K562 (cell line): ENCODE measurements around the gene SLC22A23. TPM values are rescaled to one million over a fixed set of nuclear protein-coding genes. Genes with fewer than 3 reads are reported as not detected.
A peak's percentile ranks its signal among the peaks of the same experiment; 100 is the strongest.

Experiments
- ATAC-seq: fragments of 200-7000 bp; cut with Tn5 transposase; 3 replicates; pipeline ENCODE4 v1.9.1; 2020; ENCODE audit warnings: moderate library complexity
- BruUV-seq: library from RNA; stranded (reverse); fragments of 400-500 nt; replicated peaks from 2 replicates; lab custom pipeline; 2021; lab: Mats Ljungman, UMichigan
- CTCF ChIA-PET: fragments of 300-600 bp; formaldehyde crosslinking; extraction: SDS; loops from one replicate; lab custom pipeline; 2021; ENCODE audit warnings: low intra/inter-chr PET ratio; lab: Yijun Ruan, JAX
- POLR2A ChIA-PET: fragments of 300-600, 350-650 bp; sonication (Branson Sonifier 250); formaldehyde crosslinking; extraction: SDS; loops from one replicate; lab custom pipeline; 2021; ENCODE audit warnings: antibody characterized with exemption, inconsistent platforms; lab: Yijun Ruan, JAX
- DNase-seq, 4 experiments: peaks; one replicate each; pipeline versions ENCODE4 v3.0.0 to v3.0.0-alpha.2; 2011 to 2018; ENCODE audit warnings: low spot score in 3 of 4, mixed read lengths in 3 of 4; ENCODE audit errors: extremely low read depth in 1 of 4
- FAIRE-seq: peaks from 2 replicates; lab custom pipeline; 2011; peaks lifted over from hg19 to GRCh38; lab: Jason Lieb, UNC
- H2AFZ ChIP-seq: 2 replicates; pipeline ENCODE4 v1.6.0; 2011; ENCODE audit warnings: low read depth, low read length, control low read depth, inconsistent platforms
- H3K27ac ChIP-seq: fragments of 200-600 bp; 3 replicates; pipeline ENCODE4 v1.8.0; 2011; ENCODE audit warnings: low read depth, mild to moderate bottlenecking, control low read depth, inconsistent platforms, low read length, moderate library complexity, mixed read lengths; ENCODE audit errors: extremely low read depth
- H3K27me3 ChIP-seq, 2 experiments: fragments of 300-600 bp in 1 of 2; 2 replicates in 1 of 2; 3 replicates in 1 of 2; pipeline versions ENCODE4 v1.6.0 to v1.8.0; 2011; ENCODE audit warnings: inconsistent platforms in 2 of 2, low read length in 2 of 2, mild to moderate bottlenecking in 1 of 2, mixed read lengths in 1 of 2, moderate library complexity in 1 of 2; ENCODE audit not compliant: control insufficient read depth in 2 of 2, insufficient read depth in 2 of 2
- H3K36me3 ChIP-seq: fragments of 300-600 bp; 3 replicates; pipeline ENCODE4 v1.8.0; 2011; ENCODE audit warnings: mild to moderate bottlenecking, low read length, inconsistent platforms; ENCODE audit not compliant: control insufficient read depth, insufficient read depth
- H3K4me1 ChIP-seq, 2 experiments: fragments of 200-600 bp in 1 of 2; replicated peaks in 1 of 2; 2 replicates in 1 of 2; 3 replicates in 1 of 2; pipeline versions ENCODE4 v1.5.1 to v1.8.0; 2011; ENCODE audit warnings: inconsistent platforms in 2 of 2, low read length in 2 of 2, mild to moderate bottlenecking in 1 of 2, mixed read lengths in 1 of 2, moderate library complexity in 1 of 2; ENCODE audit not compliant: control insufficient read depth in 2 of 2, insufficient read depth in 2 of 2
- H3K4me2 ChIP-seq: 2 replicates; pipeline ENCODE4 v1.6.1; 2011; ENCODE audit warnings: low read length, control low read depth, inconsistent platforms, mixed read lengths; ENCODE audit not compliant: insufficient read depth
- H3K4me3 ChIP-seq: fragments of 200-600 bp; sonication (generic), shearing (Covaris generic); 2 replicates; pipeline ENCODE4 v1.5.1; 2016; ENCODE audit warnings: control low read depth, inconsistent platforms
- H3K79me2 ChIP-seq: fragments of 200-600 bp; 3 replicates; pipeline ENCODE4 v1.8.0; 2011; ENCODE audit warnings: low read length, inconsistent platforms; ENCODE audit not compliant: control insufficient read depth, insufficient read depth
- H3K9ac ChIP-seq, 2 experiments: 2 replicates each; pipeline versions ENCODE4 v1.6.0 to v1.6.1; 2011; ENCODE audit warnings: low read depth in 2 of 2, low read length in 2 of 2, control low read depth in 1 of 2, inconsistent platforms in 1 of 2, mild to moderate bottlenecking in 1 of 2, mixed read lengths in 1 of 2; ENCODE audit not compliant: insufficient read depth in 1 of 2
- H3K9me1 ChIP-seq: one replicate; pipeline ENCODE4 v1.6.0; 2011; ENCODE audit warnings: inconsistent platforms, mild to moderate bottlenecking, low read length, moderate library complexity; ENCODE audit not compliant: control insufficient read depth, insufficient read depth
- H3K9me3 ChIP-seq: replicated peaks from 2 replicates; pipeline ENCODE4 v1.5.1; 2011; ENCODE audit warnings: low read depth, low read length, inconsistent platforms; ENCODE audit not compliant: control insufficient read depth, insufficient read depth
- H4K20me1 ChIP-seq: replicated peaks from 2 replicates; pipeline ENCODE4 v1.6.1; 2011; ENCODE audit warnings: low read length, inconsistent platforms, mixed read lengths; ENCODE audit not compliant: control insufficient read depth, insufficient read depth
- HSF4 ChIP-seq: fragments of 250-450 bp; sonication (Bioruptor Pico); IDR thresholded peaks from 2 replicates; pipeline ENCODE4 v2.1.2; 2022; ENCODE audit warnings: mild to moderate bottlenecking, moderate library complexity, borderline replicate concordance
- NRF1 ChIP-seq, 2 experiments: fragments of 450-650 bp; IDR thresholded peaks in 1 of 2; conservative IDR thresholded peaks in 1 of 2; 2 replicates each; pipeline ENCODE4 v1.6.1; 2014; ENCODE audit warnings: mild to moderate bottlenecking in 2 of 2
- ZNF41 ChIP-seq: fragments of 250-450 bp; sonication (Bioruptor Pico); conservative IDR thresholded peaks from 2 replicates; pipeline ENCODE4 v1.4.0; 2020; ENCODE audit warnings: mild to moderate bottlenecking
- WGBS: fragments of 100-300 bp; shearing (Covaris generic); methylation state at CpG from one replicate; pipeline ENCODE4 v1.1.6; 2016; ENCODE audit warnings: low coverage, mixed read lengths; ENCODE audit not compliant: insufficient coverage; ENCODE audit errors: missing lambda C conversion rate; 5-methylcytosine and 5-hydroxymethylcytosine counted together
- in situ Hi-C: fragments of 300-500 bp; cut with MboI; formaldehyde crosslinking; loops from 4 replicates; pipeline ENCODE4 v1.15.0; 2018; ENCODE audit warnings: inconsistent platforms, mixed read lengths
- intact Hi-C: fragments of 100-400 bp; cut with micrococcal nuclease; formaldehyde crosslinking; loops from 2 replicates; pipeline ENCODE4 v1.14.2; 2022
- polyA plus RNA-seq, 8 experiments: library from polyadenylated mRNA; depleted of rRNA in 4 of 8; stranded (reverse) in 5 of 8; unstranded in 3 of 8; fragments of >200 nt; fragmentation: Nextera tagmentation in 2 of 8; fragmentation: Illumina TruSeq in 1 of 8; extraction: Ambion mirVana in 2 of 8; extraction: Trizol in 1 of 8; gene quantifications; 2 replicates each; pipeline versions ENCODE4 v1.2.1 to v1.2.3, GENCODE V29; 2011 to 2014; ENCODE audit warnings: inconsistent platforms in 1 of 8, missing spikeins in 1 of 8
- total RNA-seq, 7 experiments: library from RNA; depleted of rRNA in 6 of 7; stranded (reverse); fragments of >200 nt in 6 of 7; fragmentation: Illumina TruSeq in 2 of 7; extraction: Trizol in 2 of 7; gene quantifications; 2 replicates each; pipeline versions ENCODE4 v1.2.1 to v1.2.3, GENCODE V29; 2011 to 2021; ENCODE audit warnings: low replicate concordance in 1 of 7
- TF ChIP-seq, protein P1 (sequence below): IDR thresholded peaks from 2 replicates; pipeline ENCODE4 v1.6.1; 2016; ENCODE audit warnings: missing genetic modification characterization, missing compliant biosample characterization
- TF ChIP-seq, protein P2 (sequence below), 2 experiments: fragments of 450-650 bp; IDR thresholded peaks; 2 replicates each; pipeline ENCODE4 v1.6.1; 2018; ENCODE audit warnings: mild to moderate bottlenecking in 2 of 2, low read depth in 1 of 2; ENCODE audit not compliant: partially characterized antibody in 2 of 2

The SLC22A23 gene
- total and polyA plus RNA-seq, 9 of the 15 experiments (the other 6 are each of a cell fraction or from before 2014, with no cell fraction given), result 0.30 to 8.7 (median 2.5) TPM

DNA sequence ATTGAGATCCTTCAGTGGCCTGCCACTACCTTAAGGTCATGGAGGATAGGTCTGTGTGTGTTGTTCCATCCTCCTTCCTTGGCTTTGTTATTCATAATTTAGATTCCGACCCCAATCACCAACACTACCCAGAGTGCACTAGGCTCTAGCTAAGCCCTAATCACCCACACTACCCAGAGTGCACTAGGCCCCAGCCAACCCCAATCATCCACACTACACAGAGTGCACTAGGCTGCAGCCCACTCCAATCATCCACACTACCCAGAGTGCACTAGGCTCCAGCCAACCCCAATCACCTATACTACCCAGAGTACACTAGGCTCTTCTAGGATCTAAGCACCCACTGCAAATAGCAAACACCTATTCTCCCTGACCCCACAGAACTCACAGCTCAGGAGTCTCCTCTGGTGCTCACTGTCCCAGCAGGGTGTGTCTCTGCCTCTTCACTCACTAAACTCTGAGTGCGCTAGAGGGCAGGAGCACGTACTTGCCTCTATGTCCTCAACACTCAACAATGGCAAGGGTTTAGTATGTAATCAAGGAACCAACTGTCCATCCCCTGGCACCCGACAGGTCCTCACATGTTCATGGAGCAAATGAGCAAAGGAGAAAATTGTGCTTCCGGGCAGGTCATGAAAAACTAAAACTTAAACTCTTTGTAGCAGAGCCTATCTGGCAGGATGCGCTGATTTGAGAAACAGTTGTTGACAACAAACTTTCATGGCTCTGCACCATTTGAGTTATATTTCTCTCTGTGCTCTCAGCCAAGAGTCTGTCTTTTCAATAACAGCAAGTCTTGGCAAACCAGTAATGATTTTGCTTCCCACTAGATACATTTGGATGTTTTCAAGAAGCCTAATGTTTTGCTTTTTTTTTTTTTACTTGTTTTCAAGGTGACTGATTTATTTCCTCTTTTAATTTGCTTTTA lies 54.3 kb downstream of the SLC22A23 start:
- ATAC-seq, result peak; percentile 27
- Histone ChIP-seq H4K20me1 (no peaks in the 10 kb centered on the region), H3K9ac (no peak overlapping the region), H3K36me3 (no peaks in the 10 kb centered on the region), H3K9me1 (no peaks in the 10 kb centered on the region), H3K4me2 (no peak overlapping the region), H3K4me3 (no peak overlapping the region), H3K9me3 (no peaks in the 10 kb centered on the region), H3K27ac (no peak overlapping the region), H3K4me1 (peaks cover 26 to 55% of the 10 kb centered on the region in 2 experiments), H3K79me2 (no peaks in the 10 kb centered on the region), H3K27me3 (no peaks in the 10 kb centered on the region), H2AFZ (no peak overlapping the region)
- DNase-seq, result no peak
- BruUV-seq, result no TSS peak
- 83% methylated on average over 6 of the region's 6 CpGs for WGBS
- no peak for FAIRE-seq
- in situ Hi-C loops (no loop called here), intact Hi-C loops (no loop called here)
- ChIA-PET CTCF (no interaction called here), POLR2A (interaction anchor here (0.6 to 1.4 kb wide), 3 partner anchors 10 to 416 kb away, joined by 3 to 5 read pairs (median 4); no protein-coding TSS in a partner anchor)
- TF ChIP-seq, protein P1, sequence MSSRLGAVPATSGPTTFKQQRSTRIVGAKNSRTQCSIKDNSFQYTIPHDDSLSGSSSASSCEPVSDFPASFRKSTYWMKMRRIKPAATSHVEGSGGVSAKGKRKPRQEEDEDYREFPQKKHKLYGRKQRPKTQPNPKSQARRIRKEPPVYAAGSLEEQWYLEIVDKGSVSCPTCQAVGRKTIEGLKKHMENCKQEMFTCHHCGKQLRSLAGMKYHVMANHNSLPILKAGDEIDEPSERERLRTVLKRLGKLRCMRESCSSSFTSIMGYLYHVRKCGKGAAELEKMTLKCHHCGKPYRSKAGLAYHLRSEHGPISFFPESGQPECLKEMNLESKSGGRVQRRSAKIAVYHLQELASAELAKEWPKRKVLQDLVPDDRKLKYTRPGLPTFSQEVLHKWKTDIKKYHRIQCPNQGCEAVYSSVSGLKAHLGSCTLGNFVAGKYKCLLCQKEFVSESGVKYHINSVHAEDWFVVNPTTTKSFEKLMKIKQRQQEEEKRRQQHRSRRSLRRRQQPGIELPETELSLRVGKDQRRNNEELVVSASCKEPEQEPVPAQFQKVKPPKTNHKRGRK (tag), result peak; percentile 40; the same call in 1 of the 2 replicates
- TF ChIP-seq ZNF41 (CRISPR knock-in tag) (no peak), NRF1 (conservative IDR thresholded peaks at IDR 0.05 in 1 of 2, IDR thresholded peaks at IDR 0.05 in 1 of 2) (no peak), HSF4 (CRISPR knock-in tag) (no peak)
- TF ChIP-seq, protein P2, sequence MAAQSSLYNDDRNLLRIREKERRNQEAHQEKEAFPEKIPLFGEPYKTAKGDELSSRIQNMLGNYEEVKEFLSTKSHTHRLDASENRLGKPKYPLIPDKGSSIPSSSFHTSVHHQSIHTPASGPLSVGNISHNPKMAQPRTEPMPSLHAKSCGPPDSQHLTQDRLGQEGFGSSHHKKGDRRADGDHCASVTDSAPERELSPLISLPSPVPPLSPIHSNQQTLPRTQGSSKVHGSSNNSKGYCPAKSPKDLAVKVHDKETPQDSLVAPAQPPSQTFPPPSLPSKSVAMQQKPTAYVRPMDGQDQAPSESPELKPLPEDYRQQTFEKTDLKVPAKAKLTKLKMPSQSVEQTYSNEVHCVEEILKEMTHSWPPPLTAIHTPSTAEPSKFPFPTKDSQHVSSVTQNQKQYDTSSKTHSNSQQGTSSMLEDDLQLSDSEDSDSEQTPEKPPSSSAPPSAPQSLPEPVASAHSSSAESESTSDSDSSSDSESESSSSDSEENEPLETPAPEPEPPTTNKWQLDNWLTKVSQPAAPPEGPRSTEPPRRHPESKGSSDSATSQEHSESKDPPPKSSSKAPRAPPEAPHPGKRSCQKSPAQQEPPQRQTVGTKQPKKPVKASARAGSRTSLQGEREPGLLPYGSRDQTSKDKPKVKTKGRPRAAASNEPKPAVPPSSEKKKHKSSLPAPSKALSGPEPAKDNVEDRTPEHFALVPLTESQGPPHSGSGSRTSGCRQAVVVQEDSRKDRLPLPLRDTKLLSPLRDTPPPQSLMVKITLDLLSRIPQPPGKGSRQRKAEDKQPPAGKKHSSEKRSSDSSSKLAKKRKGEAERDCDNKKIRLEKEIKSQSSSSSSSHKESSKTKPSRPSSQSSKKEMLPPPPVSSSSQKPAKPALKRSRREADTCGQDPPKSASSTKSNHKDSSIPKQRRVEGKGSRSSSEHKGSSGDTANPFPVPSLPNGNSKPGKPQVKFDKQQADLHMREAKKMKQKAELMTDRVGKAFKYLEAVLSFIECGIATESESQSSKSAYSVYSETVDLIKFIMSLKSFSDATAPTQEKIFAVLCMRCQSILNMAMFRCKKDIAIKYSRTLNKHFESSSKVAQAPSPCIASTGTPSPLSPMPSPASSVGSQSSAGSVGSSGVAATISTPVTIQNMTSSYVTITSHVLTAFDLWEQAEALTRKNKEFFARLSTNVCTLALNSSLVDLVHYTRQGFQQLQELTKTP (IDR thresholded peaks at IDR 0.05; ENCODE audit: low read depth in 1 of 2, partially characterized antibody in 2 of 2), result peak in 1 of 2 experiments; percentile 25
